Measurements from ENCODE around the gene GPSM3. TPM values are rescaled to one million over a fixed set of nuclear protein-coding genes. Genes with fewer than 3 reads are reported as not detected.

GPSM3 gene
- total and polyA plus RNA-seq, 2 of the 13 experiments (the other 11 are each of a cell fraction or from before 2014, with no cell fraction given), result 0.18 to 6.2 TPM

- no peak for TF ChIP-seq PTBP1 (IDR thresholded peaks at IDR 0.05; ENCODE audit: low read depth, low read length, poor library complexity, severe bottlenecking)
- TF ChIP-seq HNRNPK (IDR thresholded peaks at IDR 0.05; ENCODE audit: low read depth, low read length, poor library complexity, severe bottlenecking), result peak; percentile 87
- no peak for TF ChIP-seq ZNF180 (CRISPR knock-in tag; IDR thresholded peaks at IDR 0.05; ENCODE audit: borderline replicate concordance, low read depth)
- TF ChIP-seq ZNF383 (CRISPR knock-in tag; IDR thresholded peaks at IDR 0.05; ENCODE audit: borderline replicate concordance), result 0 out of 2 replicates have a peak, but pooled peaks have one; percentile 32
- TF ChIP-seq DR1 (CRISPR knock-in tag; IDR thresholded peaks at IDR 0.05), result no peak
- TF ChIP-seq FIP1L1 (IDR thresholded peaks at IDR 0.05; ENCODE audit: borderline replicate concordance, insufficient read depth, low read depth, low read length), result no peak
- no peak for TF ChIP-seq ZFP36L1 (CRISPR knock-in tag; IDR thresholded peaks at IDR 0.05)
- no peak for TF ChIP-seq ZNF678 (CRISPR knock-in tag; IDR thresholded peaks at IDR 0.05)
- TF ChIP-seq NFATC3 (CRISPR knock-in tag; IDR thresholded peaks at IDR 0.05), result no peak
- no peak for TF ChIP-seq MYNN (CRISPR knock-in tag; IDR thresholded peaks at IDR 0.05; ENCODE audit: low read depth)
- TF ChIP-seq ZFAT (CRISPR knock-in tag; conservative IDR thresholded peaks at IDR 0.05), result no peak
- no peak for TF ChIP-seq ZNF33A (CRISPR knock-in tag; IDR thresholded peaks at IDR 0.05; ENCODE audit: borderline replicate concordance)
These were observed 2.2 kb downstream of the GPSM3 start, which contains the start of gene PBX2 (continued) for GRCh38 chr6:32190054-32190851.

- peaks cover 41% of the 10 kb centered on the region for H3K4me1 ChIP-seq (ENCODE audit: insufficient read depth, low read length)
- H3K79me2 ChIP-seq (ENCODE audit: insufficient read depth, low read length), result peaks cover 15% of the 10 kb centered on the region
- no peaks in the 10 kb centered on the region; a peak in 1 of 5 replicates for H3K27me3 ChIP-seq (ENCODE audit: control insufficient read depth in 1 of 2, insufficient read depth in 2 of 2, low read length in 2 of 2)
- DNase-seq (ENCODE audit: low spot score) (no peak), ATAC-seq (no peak), FAIRE-seq (no peak)
- H4K20me1 ChIP-seq (ENCODE audit: insufficient read depth, low read length), result no peaks in the 10 kb centered on the region
- POLR2A ChIA-PET, result interaction anchor here (1.0 to 7.1 kb wide), 6 partner anchors 11 to 782 kb away, joined by 4 to 127 read pairs (median 10); partner anchors contain the start of genes AGPAT1, ATF6B, FKBPL and HSPA1B
- WGBS (ENCODE audit: low lambda C conversion rate), result under 1% methylated on average over 18 of the region's 23 CpGs
- no peaks in the 10 kb centered on the region for H3K9me3 ChIP-seq (ENCODE audit: low read length)
- peak overlapping the region; percentile 95 for H3K4me2 ChIP-seq (ENCODE audit: low read depth, low read length)
- intact Hi-C loops (cut with micrococcal nuclease; ENCODE audit: unreplicated experiment) (loop anchor here (1.0 kb wide), 1 partner anchor 11 kb away; the partner anchor contains the start of gene RNF5), in situ Hi-C loops (cut with HindIII; ENCODE audit: extremely low pct_ligation_motif_present, low pct_unique_long_range_greater_than_20kb) (loop anchor here (5.0 kb wide), 1 partner anchor 783 kb away; no protein-coding TSS in a partner anchor)
- H3K4me3 ChIP-seq (replicated peaks in 1 of 3; ENCODE audit: insufficient read depth in 1 of 3, low read depth in 2 of 3, low read length in 3 of 3), result peak overlapping the region; percentile 74 to 93 (median 79)
- H3K9ac ChIP-seq (ENCODE audit: insufficient read depth, low read depth, low read length), result peak overlapping the region; percentile 90
- no peak overlapping the region for H2AFZ ChIP-seq (ENCODE audit: low read length)
- H3K27ac ChIP-seq (ENCODE audit: extremely low read length, insufficient read depth, low read length), result peak overlapping the region; percentile 80
- CTCF ChIA-PET (ENCODE audit: low intra/inter-chr PET ratio, low total read pairs), result no interaction called here
- H3K36me3 ChIP-seq (replicated peaks in 1 of 2; ENCODE audit: control insufficient read depth in 1 of 2, insufficient read depth in 2 of 2, low read length in 2 of 2), result peaks cover 7 to 19% of the 10 kb centered on the region in 2 experiments
- no TSS peak for BruUV-seq (replicated peaks)
- TF ChIP-seq ZNF414 (CRISPR knock-in tag; IDR thresholded peaks at IDR 0.05) (no peak), ZNF513 (CRISPR knock-in tag; conservative IDR thresholded peaks at IDR 0.05) (no peak), ZNF12 (CRISPR knock-in tag; IDR thresholded peaks at IDR 0.05) (no peak), RBFOX2 (IDR thresholded peaks at IDR 0.05; ENCODE audit: low read depth, low read length) (peak; percentile 41), ZNF652 (CRISPR knock-in tag; IDR thresholded peaks at IDR 0.05; ENCODE audit: borderline replicate concordance, low read depth) (no peak), MXD1 (CRISPR knock-in tag; IDR thresholded peaks at IDR 0.05) (no peak)
These were observed 2.7 kb downstream of the GPSM3 start for GRCh38 chr6:32189742-32190053.
